Hematopoietic multipotent progenitor cell treated with erythropoietin and hydrocortisone succinate and interleukin-3 and kit ligand, for 15 days (in vitro differentiated cells): ENCODE measurements around the gene NOP14.
"Not testable (repeated sequence)": the region's sequence is repeated elsewhere in the genome, so short reads cannot be mapped to it uniquely, and the experiment has no call there.

Experiments used
- DNase-seq: peaks from one replicate; pipeline ENCODE4 v3.0.0-alpha.2; 2015; ENCODE audit warnings: low spot score

Gene NOP14

DNA sequence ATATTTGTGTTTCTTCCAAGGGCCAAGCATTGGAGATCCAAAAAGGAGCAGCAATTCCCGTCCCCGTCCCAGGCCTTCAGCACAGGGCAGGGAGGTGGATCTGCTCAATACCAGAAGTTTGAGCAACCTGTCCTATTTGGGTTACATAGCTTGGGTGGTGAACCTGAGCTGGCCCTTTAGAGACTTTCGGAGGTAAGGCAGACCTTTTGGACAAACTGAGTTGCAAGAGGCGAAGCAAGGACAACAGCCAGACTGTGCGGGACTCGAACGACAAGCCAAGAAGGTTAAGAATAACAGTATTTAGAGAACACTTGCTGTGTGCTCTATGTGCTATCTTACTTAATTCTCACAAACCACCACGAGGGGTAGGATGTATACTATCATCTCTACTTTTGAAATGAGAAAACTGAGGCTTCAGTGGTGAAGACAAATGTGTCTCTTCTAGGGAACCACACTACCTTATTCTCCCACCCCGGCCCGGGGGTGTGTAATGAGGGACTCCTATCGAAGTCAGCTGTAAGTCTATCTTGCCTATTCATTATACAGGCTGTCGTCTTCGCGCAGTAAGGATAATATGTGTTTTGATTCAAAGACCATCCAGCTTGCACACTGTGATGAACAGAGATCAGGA is 1.3 kb downstream of the NOP14 start:
- DNase-seq: peak; percentile 32

DNA sequence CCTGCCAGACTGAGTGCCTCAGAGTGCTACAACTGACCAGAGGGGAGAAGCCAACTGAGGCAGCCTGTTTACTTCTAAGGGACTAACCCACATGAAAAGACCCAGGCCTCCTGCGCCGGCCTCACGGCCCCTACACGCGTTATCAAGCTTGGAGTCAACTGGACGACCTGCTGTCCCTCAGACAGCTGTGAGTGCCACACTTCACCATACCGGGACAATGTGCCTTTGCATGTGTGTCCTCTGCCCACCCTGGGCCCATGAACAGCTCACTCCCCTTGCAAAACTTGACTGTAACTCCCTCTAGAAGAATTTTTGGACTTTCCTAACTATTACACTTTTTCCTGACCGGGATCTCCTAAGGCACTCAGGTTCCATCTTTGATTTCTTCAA is 1.8 kb downstream of the NOP14 start:
- peak; percentile 10 for DNase-seq

DNA sequence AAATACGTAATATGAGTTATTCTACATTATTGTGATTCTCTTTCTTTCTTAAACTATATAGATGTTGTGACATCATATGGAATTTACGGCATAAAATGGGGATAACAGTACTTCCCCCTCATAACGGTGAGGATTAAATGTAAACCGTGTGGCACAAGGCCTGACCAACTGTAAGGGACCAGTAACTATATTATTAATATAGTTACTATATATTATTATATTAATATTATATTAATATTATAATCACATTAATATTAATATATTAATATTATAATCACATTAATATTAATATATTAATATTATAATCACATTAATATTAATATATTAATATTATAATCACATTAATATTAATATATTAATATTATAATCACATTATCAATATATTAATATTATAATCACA is 2.8 kb downstream of the NOP14 start:
- DNase-seq: not testable (repeated sequence)

DNA sequence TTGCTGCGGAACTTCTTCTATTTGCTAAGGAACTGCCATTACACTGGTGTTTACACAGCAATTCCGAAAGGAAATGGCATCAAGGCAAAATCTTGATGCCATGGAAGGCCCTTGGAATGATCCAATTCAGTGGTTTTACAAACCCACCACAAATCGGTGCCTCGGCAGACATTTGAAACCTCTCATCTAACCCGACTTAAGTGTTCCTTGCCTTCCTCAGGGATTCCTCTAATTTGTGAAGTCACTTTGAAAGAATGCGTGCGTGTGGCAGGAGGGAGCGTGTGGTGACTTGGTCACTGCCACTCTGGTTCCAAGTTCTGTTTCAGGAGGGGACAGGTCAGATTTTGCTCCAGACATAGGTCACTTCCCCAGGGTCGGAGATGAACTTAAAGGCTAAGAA is 4.8 kb downstream of the NOP14 start:
- DNase-seq: no peak

DNA sequence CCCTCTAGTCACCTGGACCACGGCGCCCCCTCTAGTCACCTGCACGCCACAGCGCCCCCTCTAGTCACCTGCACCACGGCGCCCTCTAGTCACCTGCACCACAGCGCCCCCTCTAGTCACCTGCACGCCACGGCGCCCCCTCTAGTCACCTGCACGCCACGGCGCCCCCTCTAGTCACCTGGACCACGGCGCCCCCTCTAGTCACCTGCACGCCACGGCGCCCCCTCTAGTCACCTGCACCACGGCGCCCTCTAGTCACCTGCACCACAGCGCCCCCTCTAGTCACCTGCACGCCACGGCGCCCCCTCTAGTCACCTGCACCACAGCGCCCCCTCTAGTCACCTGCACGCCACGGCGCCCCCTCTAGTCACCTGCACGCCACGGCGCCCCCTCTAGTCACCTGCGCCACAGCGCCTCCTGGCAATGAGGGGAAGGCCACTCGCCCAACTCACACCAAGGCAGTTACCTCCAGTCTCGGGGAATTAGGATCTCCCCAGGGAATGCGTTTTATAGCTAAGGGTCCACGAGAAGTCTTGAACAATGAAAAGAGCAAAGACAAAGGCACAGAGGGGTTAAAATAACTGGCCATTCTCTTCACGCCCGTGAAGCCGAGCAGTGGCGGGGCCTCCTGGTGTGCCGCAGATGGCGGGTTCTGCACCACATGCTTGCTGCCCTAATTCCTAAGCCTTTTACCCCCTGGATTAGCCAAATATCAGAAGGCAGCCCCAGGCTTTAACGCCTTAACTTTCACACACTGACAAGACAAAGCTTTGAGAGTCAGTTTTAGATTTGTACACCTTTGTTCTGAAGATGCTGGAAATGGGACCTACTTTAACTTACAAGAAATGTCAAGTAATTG is 7.8 kb downstream of the NOP14 start:
- DNase-seq: not testable (repeated sequence)

DNA sequence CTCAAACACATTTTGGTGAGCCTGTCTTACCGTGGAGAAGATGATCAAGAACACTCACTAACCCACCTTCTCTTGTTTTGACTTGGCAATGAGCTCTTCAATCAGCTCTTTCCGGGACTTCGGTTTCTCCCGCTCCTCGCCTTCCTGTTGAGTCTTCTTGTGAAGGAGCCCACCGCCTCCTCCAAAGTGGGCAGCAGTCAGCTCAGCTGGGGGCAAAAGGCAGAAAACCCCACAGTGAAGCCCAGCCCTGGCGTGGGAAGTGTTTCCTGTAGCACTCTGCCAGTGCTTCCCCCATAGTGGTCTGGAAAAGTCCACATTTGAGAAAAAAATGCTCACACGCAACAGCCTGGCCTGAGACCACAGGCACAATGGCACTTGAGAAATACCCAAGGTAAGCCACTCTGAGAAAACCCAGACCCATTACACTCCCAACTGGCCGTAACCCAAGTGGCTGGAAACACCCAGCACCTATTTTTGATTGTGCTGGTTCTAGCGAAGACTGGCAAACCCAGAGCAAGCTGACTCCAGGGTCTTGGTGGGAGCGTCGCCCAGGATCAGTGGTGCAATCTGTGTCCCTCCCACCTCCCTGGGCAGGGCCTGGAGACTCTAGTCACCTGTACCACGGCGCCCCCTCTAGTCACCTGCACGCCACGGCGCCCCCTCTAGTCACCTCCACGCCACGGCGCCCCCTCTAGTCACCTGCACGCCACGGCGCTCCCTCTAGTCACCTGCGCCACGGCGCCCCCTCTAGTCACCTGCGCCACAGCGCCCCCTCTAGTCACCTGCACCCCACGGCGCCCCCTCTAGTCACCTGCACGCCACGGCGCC is 8.6 kb downstream of the NOP14 start:
- peak; percentile 58 for DNase-seq

DNA sequence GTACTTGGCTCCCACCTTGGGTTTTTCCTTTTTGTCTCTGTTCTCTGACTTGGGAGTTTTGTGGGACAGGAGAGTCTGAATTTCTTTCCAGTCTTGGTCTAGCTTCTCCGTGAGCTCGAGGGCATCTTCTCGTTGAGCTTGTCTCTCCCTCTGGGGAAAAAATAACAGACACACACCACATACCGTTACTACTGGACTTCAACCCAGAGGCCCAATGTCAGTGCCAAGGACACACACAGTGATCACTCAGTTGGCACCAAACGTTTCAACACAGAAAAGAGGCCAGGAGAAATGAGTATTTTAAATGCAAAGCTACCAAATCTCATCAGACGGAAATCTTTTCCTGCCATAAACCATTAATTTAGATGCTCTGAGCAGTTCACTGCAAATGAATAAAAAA is 9.7 kb downstream of the NOP14 start:
- DNase-seq: no peak

DNA sequence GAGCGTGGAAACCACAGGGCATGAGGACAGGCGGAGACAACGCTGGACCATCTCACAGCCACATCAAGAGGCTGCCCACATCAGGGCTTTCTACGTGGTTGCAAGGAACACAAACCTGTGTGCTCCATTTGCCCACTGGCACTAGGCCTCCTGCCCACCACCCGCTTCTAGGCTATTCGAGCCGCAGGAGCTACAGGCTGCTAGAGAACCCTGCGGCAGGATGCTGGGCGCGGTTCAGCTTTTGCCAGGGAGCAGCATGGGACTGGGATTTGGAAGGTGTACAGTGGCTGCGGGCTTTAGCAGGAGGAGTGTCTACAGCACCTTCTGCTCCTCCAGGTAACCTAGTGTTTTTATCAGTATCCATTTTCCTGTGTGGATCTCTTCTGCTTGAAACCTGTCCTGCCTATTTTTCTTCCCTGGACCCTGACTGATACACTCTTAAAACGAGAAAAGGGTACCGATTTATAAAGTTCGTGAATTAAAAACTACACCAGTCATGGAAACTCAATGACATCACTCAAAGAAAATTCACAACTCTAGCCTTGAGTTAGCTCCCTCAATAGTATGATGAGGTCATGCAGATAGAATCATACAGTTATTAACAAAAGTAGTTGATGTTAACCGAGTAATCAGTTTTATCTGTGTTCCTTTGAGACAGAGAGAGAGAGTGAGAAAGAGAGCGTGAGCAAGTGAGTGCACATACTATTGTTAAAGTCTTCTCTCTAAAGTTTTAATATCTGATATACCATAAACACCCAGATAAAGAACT is 12.8 kb downstream of the NOP14 start:
- DNase-seq: no peak

GRCh38 chr4:2949782-2950125 is 13.5 kb downstream of the NOP14 start:
- DNase-seq: no peak

GRCh38 chr4:2948895-2949781 is 14.1 kb downstream of the NOP14 start:
- peak; percentile 20 for DNase-seq

GRCh38 chr4:2947926-2948325 is 15.3 kb downstream of the NOP14 start:
- no peak for DNase-seq

DNA sequence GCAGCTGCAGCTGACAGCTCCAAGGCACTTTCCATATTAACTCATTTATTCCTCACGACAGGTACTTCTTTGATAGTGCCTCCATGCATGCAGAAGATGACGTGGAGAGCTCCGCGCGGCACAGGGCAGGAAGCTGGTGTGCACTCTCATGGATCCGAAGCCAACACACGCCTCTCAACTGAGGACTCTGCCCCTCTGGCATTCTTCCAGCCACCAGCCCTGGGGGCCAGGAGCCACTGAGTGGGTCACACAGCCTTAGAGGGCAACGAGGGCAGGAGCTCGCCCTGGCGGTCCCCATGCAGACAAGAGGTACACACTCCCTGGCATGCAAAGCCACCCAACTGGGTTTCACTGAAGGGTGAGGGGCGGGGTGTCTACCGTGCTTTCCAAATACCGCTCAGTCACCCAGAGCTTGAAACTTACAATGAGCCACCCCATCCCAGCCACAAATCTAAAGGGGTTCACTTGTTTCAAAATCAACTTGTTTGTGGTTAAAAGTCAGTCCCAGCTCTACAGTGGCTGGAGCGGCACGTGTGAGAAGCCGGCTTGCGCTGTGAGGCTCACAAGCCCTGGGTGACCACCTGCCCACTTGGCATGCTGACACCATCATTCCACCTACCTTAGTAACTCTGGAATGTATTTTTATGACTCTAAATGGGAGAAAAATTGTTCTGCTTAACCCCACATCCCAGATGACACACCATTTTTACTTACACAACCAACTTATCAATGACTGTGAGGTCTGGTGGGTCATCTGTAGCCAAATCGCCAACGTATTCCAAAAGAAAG is 16.2 kb downstream of the NOP14 start:
- DNase-seq: no peak

DNA sequence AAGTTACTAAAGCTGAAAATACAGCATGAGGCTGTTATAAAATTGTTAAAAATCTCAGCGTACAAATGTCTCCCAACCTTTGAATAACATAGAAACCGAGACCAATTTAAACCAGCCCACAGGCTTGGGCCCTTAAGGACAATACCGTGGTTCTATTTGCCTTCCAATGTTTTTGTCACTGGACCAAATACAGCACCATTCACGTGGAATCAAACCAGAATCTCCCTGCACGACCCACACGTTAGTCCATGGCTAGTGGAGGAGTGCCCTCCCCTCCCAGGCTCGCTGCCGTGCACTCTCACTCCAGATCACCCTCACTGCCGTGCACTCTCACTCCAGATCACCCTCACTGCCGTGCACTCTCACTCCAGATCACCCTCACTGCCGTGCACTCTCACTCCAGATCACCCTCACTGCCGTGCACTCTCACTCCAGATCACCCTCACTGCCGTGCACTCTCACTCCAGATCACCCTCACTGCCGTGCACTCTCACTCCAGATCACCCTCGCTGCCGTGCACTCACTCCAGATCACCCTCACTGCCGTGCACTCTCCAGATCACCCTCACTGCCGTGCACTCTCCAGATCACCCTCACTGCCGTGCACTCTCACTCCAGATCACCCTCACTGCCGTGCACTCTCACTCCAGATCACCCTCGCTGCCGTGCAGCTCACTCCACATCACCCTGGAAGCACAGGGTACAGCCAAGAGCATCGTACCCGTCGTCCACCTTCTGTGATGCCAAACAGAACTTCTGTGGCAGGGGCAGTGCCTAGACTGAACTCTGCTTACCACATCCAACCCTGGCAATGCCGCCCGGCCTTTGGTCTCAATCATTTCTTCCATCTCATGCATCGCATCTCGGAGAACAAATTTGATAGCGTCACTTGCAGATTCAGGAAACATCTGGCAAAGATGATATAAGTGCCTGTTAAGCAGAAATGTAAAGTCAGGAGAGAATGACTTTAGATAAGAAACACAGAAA is 17.3 kb downstream of the NOP14 start:
- DNase-seq: not testable (repeated sequence)

GRCh38 chr4:2944586-2945526 is 18.4 kb downstream of the NOP14 start:
- DNase-seq: no peak

- DNase-seq: no peak
These were observed 19.1 kb downstream of the NOP14 start for GRCh38 chr4:2944091-2944482.

GRCh38 chr4:2943364-2944090 is 19.7 kb downstream of the NOP14 start:
- DNase-seq: no peak
